Measurements from ENCODE around the gene SERPINB3. TPM values are rescaled to one million over a fixed set of nuclear protein-coding genes. Genes with fewer than 3 reads are reported as not detected.
"Not testable (repeated sequence)": the region's sequence is repeated elsewhere in the genome, so short reads cannot be mapped to it uniquely, and the experiment has no call there.

Gene SERPINB3
- total RNA-seq, 1 donor from 2014 or later: not detected

DNA sequence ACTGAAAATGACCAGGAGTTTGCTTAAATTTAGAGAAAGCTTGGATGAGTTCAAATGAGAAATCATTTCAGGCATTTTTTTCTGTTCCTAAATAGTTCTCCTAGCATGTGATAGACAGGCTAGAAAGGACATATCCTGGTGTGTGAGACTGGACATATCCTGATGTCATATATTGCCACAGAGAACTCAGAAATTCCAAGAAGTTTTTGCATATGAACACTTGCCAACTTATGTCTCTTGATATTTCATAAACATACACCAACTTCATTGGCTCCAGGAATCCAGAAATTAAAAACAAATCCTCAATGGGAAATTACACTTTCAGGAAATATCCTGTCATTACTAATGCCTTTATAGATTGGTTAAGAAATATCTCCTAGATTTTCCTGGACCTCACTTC, 14.8 kb downstream of the SERPINB3 start:
- TF ChIP-seq, protein P1, sequence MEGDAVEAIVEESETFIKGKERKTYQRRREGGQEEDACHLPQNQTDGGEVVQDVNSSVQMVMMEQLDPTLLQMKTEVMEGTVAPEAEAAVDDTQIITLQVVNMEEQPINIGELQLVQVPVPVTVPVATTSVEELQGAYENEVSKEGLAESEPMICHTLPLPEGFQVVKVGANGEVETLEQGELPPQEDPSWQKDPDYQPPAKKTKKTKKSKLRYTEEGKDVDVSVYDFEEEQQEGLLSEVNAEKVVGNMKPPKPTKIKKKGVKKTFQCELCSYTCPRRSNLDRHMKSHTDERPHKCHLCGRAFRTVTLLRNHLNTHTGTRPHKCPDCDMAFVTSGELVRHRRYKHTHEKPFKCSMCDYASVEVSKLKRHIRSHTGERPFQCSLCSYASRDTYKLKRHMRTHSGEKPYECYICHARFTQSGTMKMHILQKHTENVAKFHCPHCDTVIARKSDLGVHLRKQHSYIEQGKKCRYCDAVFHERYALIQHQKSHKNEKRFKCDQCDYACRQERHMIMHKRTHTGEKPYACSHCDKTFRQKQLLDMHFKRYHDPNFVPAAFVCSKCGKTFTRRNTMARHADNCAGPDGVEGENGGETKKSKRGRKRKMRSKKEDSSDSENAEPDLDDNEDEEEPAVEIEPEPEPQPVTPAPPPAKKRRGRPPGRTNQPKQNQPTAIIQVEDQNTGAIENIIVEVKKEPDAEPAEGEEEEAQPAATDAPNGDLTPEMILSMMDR (IDR thresholded peaks at IDR 0.05): no peak
- no peaks in the 10 kb centered on the region for H3K36me3 Mint-ChIP-seq (ENCODE audit: low read depth)
- no peak for DNase-seq (ENCODE audit: low spot score)
- no peak overlapping the region for H3K27ac Mint-ChIP-seq (ENCODE audit: unreplicated experiment)
- H3K4me1 Mint-ChIP-seq (ENCODE audit: low read depth): no peaks in the 10 kb centered on the region
- H3K9me3 Mint-ChIP-seq (ENCODE audit: low read depth): no peaks in the 10 kb centered on the region
- peaks cover 10% of the 10 kb centered on the region for H3K27me3 Mint-ChIP-seq (ENCODE audit: low read depth)
- H3K4me3 Mint-ChIP-seq (ENCODE audit: unreplicated experiment): no peak overlapping the region

DNA sequence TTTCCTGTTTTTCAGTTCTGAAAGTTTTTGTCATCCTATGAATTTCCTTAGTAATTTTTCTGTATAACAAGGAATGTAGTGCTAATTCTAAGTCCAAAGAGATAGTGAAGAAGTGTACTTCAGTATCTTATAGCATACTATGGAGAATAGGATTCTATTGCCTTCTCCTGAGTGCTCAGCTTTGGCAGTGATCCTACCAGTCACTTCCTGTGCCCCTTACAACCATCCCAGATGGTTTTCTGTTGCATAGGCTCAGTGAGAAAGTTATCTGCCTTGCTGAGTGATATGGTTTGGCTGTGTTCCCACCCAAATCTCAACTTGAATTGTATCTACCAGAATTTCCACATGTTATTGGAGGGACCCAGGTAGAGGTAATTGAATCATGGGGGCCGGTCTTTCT, 17.0 kb downstream of the SERPINB3 start:
- H3K27me3 Mint-ChIP-seq (ENCODE audit: low read depth); H3K27ac Mint-ChIP-seq (ENCODE audit: unreplicated experiment); H3K4me3 Mint-ChIP-seq (ENCODE audit: unreplicated experiment); H3K9me3 Mint-ChIP-seq (ENCODE audit: low read depth); H3K36me3 Mint-ChIP-seq (ENCODE audit: low read depth); H3K4me1 Mint-ChIP-seq (ENCODE audit: low read depth); DNase-seq (ENCODE audit: low spot score): not testable (repeated sequence)

GRCh38 chr18:63644142-63644541, 17.6 kb downstream of the SERPINB3 start, which contains the start of gene SERPINB4:
SERPINB4 (minus strand) TSS chr18:63644256; CDS start chr18:63643577, 679 bp downstream.
- not testable (repeated sequence) for H3K4me1 Mint-ChIP-seq (ENCODE audit: low read depth); H3K9me3 Mint-ChIP-seq (ENCODE audit: low read depth); DNase-seq (ENCODE audit: low spot score); H3K27me3 Mint-ChIP-seq (ENCODE audit: low read depth); H3K4me3 Mint-ChIP-seq (ENCODE audit: unreplicated experiment); H3K27ac Mint-ChIP-seq (ENCODE audit: unreplicated experiment); H3K36me3 Mint-ChIP-seq (ENCODE audit: low read depth)

GRCh38 chr18:63642668-63643356, 18.9 kb downstream of the SERPINB3 start:
- not testable (repeated sequence) for DNase-seq (ENCODE audit: low spot score); H3K27me3 Mint-ChIP-seq (ENCODE audit: low read depth); H3K4me3 Mint-ChIP-seq (ENCODE audit: unreplicated experiment); H3K4me1 Mint-ChIP-seq (ENCODE audit: low read depth); H3K9me3 Mint-ChIP-seq (ENCODE audit: low read depth); H3K27ac Mint-ChIP-seq (ENCODE audit: unreplicated experiment); H3K36me3 Mint-ChIP-seq (ENCODE audit: low read depth)

DNA sequence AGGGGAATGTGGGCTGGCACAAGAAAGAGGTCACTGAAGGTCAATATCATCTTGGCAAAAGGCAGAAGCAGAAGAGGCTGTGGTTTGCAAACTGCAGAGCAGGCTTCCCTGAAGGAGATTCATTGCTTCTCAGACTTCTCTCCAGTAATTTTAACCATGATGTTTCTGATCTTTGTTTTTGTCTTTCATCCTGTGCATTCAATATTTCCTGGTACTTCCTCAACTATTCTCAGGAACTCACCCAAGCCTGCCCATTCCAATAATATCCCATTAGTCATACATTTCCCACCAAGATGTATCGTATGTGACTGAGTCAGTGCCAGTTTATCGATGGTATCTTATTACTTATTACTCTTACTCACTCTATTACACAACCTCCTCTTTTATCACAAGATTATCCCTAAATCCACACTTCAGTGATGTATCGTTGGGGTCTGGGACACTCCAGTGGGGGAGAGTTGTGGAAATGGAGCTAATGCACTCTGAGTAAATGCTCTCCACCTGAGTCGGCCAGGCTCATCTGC, 20.5 kb downstream of the SERPINB3 start:
- H3K36me3 Mint-ChIP-seq (ENCODE audit: low read depth); H3K9me3 Mint-ChIP-seq (ENCODE audit: low read depth); H3K4me3 Mint-ChIP-seq (ENCODE audit: unreplicated experiment); H3K27me3 Mint-ChIP-seq (ENCODE audit: low read depth); DNase-seq (ENCODE audit: low spot score); H3K27ac Mint-ChIP-seq (ENCODE audit: unreplicated experiment); H3K4me1 Mint-ChIP-seq (ENCODE audit: low read depth): not testable (repeated sequence)

GRCh38 chr18:63637703-63638102, 24.0 kb downstream of the SERPINB3 start:
- H3K4me3 Mint-ChIP-seq (ENCODE audit: unreplicated experiment): no peak overlapping the region
- no peaks in the 10 kb centered on the region for H3K4me1 Mint-ChIP-seq (ENCODE audit: low read depth)
- H3K9me3 Mint-ChIP-seq (ENCODE audit: low read depth): peaks cover 3% of the 10 kb centered on the region
- H3K36me3 Mint-ChIP-seq (ENCODE audit: low read depth): no peaks in the 10 kb centered on the region
- H3K27ac Mint-ChIP-seq (ENCODE audit: unreplicated experiment): no peak overlapping the region
- DNase-seq (ENCODE audit: low spot score): no peak
- peaks cover 6% of the 10 kb centered on the region for H3K27me3 Mint-ChIP-seq (ENCODE audit: low read depth)
- TF ChIP-seq, protein P1 (IDR thresholded peaks at IDR 0.05): no peak

DNA sequence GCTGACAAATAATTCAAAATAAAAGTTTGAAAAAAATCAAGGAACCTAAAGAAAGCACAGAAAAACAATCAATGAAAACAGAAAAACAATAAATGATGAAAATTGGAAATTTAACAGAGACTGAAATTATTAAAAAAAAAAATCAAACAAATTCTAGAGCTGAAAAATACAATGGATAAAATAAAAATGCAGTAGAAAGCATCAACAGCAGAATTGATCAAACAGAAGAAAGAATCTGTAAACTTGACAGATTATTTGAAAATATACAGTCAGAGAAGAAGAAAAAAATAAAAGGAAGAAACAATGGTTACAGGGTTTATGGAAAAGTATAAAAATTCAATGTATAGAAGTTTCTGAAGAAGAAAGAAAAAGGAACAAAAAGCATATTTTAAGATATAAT, 33.9 kb downstream of the SERPINB3 start:
- TF ChIP-seq, protein P1 (IDR thresholded peaks at IDR 0.05): no peak
- no peak overlapping the region for H3K4me3 Mint-ChIP-seq (ENCODE audit: unreplicated experiment)
- DNase-seq (ENCODE audit: low spot score): no peak
- no peaks in the 10 kb centered on the region for H3K36me3 Mint-ChIP-seq (ENCODE audit: low read depth)
- H3K4me1 Mint-ChIP-seq (ENCODE audit: low read depth): no peaks in the 10 kb centered on the region
- peaks cover 48% of the 10 kb centered on the region for H3K9me3 Mint-ChIP-seq (ENCODE audit: low read depth)
- no peak overlapping the region for H3K27ac Mint-ChIP-seq (ENCODE audit: unreplicated experiment)
- peaks cover 2% of the 10 kb centered on the region for H3K27me3 Mint-ChIP-seq (ENCODE audit: low read depth)
